OCI-LY1 (cell line): Measurements from ENCODE around the gene RBMS1.

Experiments used
- CTCF ChIP-seq: fragments of 200-600 bp; sonication (generic), shearing (Covaris generic); IDR thresholded peaks from 2 replicates; pipeline ENCODE4 v1.5.1; 2017; ENCODE audit warnings: mild to moderate bottlenecking, antibody characterized with exemption, low read length, moderate library complexity, mixed read lengths
- EZH2 ChIP-seq: fragments of 200-600 bp; sonication (generic), shearing (Covaris generic); IDR thresholded peaks from 2 replicates; pipeline ENCODE4 v1.8.0; 2017; ENCODE audit warnings: borderline replicate concordance, mixed run types, mild to moderate bottlenecking, antibody characterized with exemption, low read length, moderate library complexity, mixed read lengths

GRCh38 chr2:160257041-160257742, 236.4 kb downstream of the RBMS1 start:
- TF ChIP-seq CTCF (no peak), EZH2 (no peak)
